ENCODE data around the gene ADM5.

The ADM5 gene

DNA sequence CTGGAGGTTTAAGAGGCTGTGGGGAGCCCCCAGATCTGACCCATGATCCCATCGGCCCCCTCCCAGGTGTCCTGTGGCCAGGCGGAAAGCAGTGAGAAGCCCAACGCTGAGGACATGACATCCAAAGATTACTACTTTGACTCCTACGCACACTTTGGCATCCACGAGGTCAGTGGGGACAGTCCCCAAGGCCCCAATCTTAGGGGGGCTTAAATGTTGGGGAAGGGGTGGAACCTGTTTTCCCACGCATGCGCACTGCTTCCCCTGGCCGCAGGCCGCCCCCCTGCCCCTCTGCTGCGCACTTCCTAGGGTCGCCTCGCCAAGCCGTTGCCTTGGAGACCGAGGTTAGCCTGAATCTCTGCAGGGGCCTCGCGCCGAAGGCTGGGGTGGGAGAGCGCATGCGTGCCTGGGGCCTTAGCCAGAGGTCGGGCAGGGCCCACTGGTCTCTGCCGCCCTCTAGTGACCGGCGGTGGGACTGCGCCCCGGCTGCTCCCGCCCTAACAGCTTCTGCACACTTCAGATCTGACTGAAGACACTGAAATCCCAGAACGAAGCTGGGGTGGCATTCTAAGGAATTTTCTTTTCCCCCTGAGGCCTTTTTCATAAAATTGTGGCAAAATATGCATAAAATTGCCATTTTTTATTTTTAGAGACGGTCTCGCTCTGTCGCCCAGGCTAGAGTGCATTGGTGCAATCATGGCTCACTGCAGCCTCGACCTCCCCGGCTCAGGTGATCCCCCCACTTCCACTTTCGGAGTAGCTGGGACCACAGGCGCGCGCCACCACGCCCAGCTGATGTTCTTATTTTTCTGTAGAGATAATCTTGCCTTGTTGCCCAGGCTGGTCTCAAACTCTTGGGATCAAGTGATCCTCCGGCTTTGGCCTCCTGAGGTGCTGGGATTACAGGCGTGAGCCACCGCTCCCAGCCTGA lies 8.7 kb upstream of the ADM5 start:
- peak; percentile 89 for DNase-seq

DNA sequence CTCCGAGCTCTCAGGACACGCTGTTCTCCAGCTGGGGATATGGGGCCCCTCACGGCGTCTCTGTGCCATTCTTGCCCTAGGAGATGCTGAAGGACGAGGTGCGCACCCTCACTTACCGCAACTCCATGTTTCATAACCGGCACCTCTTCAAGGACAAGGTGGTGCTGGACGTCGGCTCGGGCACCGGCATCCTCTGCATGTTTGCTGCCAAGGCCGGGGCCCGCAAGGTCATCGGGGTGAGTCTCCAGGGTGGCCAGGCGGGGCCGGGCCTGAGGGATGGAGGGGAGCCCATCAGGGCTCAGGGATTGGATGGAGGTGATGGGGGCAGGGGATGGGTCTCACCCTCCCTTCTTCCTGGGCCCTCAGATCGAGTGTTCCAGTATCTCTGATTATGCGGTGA lies 7.6 kb upstream of the ADM5 start:
- DNase-seq = no peak

DNA sequence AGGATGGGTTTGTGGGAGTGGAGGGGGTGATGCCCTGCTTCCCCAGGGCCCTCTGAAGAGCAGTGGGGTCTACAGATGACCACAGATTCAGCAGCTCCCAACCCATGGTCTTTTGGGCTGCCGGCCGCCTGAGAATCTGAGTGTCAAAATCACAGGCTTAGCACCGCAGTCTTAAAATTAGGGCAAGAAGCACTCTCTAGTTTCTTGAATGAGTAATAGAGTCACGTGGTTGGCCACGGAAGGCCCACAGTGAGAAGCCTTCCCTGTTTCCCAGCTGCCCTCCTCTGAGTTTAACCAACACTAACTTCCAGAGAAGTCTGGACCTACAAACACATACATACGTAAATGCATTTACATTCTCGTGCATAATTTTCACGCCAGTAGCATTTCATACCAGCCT lies 7.1 kb upstream of the ADM5 start:
- DNase-seq = no peak

DNA sequence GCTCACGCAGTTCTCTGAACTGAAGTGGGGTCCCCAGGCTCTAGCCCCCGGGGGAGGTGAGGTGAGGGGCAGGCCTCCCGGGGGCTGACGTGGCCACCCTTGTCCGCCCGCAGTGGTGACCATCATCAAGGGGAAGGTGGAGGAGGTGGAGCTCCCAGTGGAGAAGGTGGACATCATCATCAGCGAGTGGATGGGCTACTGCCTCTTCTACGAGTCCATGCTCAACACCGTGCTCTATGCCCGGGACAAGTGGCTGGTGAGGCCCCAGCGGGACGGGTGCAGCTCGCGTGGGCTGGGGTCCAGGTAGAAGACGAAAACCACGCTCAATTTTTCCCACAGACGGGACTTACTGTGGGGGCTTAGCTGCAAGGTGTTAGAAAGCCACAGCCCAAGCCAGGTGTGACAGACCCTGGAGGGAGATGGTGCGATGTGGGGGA lies 5.6 kb upstream of the ADM5 start:
- no peak for DNase-seq

DNA sequence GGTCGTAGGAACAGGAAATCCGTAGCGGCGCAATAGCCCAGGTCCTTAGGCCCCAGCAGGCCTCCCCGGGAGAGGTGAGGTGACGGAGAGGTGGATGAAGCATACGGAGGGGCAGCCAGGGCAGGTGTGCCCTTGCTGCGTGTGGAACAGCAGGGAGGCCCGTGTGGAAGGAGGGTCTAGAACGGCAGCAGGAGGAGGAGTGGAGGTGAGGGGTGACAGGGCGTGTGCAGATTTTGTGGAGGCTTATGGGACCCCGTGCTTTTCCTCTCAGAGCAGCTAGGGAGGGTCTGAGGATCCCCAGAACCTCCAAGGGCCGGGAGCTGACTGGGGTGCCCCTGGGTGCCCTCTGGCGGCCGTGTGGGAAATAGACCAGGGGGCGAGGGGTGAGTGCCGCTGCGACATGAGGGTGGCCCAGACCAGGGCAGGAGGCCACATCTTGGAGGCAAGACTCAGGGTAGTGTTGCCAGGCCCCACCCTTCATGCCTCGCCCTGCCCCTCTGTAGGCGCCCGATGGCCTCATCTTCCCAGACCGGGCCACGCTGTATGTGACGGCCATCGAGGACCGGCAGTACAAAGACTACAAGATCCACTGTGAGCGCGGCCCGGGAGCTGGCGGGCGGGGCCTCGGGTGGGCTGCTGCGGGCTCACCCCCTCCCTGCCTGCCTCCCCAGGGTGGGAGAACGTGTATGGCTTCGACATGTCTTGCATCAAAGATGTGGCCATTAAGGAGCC lies 5.0 kb upstream of the ADM5 start:
- no peak for DNase-seq

DNA sequence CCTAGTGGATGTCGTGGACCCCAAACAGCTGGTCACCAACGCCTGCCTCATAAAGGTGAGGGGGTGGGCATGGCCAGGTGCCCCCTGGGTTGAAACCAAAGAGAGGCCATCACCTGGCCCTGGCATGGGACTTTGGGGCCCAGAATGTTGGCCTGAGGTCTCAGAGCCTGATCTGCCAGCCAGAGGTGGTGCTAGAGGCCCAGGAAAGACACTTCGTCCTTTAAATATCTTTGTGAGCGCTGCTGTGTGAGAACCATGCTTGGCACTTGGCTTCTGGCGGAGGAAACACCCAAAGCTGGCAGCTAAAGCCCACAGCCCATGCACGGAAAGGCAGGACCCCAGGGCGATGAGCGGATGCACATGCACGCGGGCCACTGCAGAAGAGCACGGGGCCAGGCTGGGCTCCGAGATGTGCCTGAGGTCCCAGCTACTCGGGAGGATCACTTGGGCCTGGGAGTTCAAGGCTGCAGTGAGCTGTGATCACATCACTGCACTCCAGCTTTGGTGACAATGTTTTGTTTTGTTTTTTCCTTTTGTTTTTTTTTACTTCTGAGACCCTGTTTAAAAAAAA lies 4.3 kb upstream of the ADM5 start:
- no peak for DNase-seq

DNA sequence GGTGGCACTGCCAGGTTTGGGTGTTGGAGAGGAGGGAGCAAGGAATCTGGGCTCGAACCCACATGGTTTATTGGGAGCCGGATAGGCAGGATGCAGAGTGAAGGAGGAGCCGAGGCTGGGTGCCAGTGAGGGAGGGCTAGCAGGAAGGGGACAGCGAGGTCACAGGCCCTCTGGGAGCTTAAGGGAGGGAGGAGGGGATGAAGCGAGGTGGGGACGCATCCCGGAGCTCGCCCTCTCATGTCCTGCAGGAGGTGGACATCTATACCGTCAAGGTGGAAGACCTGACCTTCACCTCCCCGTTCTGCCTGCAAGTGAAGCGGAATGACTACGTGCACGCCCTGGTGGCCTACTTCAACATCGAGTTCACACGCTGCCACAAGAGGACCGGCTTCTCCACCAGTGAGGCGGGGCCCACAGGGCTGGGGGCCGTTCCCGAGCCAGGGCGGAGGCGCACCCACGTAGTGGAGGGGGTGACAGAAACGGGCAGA lies 3.5 kb upstream of the ADM5 start:
- DNase-seq = no peak

DNA sequence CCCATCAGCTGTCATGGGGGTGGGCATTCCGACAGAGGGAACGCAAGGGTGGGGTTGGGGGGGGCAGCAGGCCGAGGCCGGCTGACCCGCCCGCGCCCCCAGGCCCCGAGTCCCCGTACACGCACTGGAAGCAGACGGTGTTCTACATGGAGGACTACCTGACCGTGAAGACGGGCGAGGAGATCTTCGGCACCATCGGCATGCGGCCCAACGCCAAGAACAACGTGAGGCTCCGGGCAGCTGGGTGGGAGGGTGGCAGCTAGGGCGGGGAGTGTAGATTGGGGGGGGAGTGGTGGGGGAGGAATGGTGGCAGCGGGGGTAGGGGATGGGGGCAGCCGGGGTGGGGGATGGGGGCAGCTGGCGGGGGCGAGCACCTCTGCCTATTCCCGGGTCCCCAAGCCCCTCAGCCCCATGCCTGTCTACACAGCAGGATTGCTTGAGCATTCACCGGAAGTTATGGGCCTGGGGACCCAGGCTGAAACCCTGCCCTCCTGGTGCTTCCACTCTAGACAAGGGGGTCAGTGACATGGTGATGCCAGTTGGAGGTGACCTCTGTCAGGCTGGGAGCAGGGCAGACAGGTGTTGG lies 2.8 kb upstream of the ADM5 start:
- DNase-seq = no peak

DNA sequence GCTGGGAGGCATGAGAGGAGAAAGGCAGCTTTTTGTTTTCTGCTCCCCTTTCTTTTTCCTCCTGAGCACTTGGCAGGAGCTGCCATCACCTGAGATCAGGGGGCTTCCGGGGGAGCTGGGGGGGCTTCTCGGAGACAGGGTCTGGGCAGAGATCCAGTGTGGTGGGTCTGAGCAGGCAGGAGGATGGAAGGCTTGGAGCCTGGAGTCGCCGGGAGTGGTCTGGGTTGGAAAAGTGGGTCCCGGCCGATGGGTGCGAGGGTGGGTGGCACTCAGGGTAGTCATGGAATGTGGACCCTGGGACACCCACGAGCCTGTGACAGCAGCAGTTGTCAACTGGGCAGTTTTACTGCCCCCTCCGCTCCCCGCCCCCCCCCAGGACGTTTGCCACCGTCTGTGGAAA lies 2.2 kb upstream of the ADM5 start:
- no peak for DNase-seq

DNA sequence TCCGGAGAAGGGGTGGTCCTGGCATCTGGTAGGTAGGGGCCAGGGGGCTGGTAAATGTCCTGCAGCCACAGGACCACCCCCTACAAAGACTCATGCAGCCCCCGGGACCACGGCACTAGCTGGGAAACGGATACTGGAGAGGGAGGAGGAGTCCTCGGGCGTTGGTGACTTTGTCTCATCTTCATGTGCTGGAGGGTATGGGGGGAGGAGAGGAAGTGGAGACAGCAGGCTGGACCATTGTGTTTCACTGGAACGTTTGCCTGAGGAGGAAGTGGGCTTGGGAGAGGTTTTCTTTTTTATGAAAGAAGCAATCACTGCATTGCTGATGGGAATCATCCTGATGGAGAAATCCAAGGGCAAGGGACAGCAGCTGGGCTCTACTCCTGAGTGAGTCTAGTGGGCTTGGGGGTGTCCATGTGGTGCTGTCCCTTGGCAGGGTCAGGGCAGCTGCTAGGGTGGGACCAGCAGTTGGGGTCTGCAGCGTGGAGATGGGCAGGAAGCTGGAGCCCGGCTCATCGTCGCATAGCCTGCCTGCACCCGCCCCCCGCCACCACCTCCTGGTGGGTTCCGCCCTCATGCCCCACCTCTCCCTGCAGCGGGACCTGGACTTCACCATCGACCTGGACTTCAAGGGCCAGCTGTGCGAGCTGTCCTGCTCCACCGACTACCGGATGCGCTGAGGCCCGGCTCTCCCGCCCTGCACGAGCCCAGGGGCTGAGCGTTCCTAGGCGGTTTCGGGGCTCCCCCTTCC lies 1.7 kb upstream of the ADM5 start:
- no peak for DNase-seq

DNA sequence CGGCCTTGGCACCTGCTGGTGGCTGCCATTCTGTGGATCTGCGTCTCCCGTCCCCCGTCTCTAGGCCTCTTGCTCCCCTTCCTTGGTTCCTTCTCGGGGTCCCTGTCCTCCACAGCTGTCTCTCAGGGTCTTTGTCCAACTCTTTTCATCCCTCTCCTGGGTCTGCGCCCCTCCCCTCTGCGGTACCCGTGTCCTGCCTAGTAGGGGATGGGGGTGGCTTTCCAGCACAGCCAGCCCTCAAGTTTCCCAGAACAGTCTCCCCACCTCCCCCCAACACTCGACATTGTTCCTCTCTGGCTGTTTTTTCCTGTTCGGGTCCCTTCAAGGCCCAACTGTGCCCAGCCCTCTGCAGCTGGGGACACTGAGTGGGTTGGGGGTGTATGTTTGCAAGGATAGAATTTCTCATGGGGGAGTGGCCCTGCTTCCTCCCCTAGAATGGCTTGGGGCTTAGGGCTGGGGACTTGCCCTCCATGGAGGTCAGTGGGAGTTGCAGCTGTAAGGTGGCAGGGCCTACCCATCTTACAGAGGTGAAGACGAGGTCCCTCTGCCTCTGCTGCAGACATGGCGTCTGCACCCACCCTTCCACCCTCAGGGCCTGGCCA lies 762 bp upstream of the ADM5 start:
- no peak for DNase-seq

DNA sequence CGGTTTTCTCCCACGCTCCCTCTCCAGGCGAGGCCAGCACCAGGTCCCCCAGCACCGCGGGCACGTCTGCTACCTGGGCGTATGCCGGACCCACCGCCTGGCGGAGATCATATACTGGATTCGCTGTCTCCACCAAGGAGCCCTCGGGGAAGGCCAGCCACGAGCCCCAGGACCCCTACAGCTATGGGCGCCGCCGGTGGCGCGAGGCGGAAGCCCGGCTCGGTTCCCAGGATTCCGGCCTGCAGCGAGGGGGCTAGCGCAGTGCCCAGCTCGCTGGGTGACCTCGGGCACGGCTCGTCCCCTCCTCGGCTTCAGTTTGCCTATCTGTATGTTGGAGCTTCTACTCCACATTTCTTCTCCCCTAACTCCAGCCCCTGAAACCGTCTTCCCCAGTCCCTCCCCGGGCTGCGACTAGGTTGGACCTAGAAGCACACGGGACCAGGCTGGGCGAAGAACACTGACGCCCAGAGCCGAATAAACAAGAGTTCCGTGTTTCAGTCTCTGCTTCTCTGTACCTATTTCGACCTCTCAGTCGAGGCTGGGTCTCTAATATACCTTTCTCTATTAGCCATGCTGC lies 773 bp downstream of the ADM5 start:
- no peak for DNase-seq

DNA sequence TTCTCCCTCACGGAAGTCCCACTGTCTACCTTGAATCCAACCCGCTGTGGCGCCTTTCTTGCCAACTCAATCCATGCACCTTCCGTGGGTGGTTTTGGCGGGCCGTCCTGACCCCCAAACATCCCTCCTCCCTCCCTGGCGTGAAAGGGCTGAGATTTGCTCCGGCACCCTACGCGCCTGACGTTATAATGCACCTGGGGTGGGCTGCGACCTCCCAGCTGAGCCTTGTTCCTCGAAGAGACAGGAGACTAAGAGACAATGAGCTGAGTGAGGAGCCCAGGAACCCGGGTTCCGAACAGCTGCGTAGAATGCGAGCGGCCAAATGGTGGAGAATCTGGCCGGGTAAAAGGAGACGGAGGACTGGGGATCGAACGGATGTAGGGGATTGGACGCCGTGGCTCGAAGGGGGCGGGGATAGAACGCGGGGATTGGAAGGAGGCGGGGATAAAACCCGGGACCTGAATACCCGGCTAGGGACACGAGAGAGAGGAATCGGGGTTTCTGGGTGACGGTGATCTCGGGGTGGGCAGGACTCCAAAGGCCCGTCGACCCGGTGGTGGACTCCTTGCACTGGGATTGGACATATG lies 1.4 kb downstream of the ADM5 start, which contains the start of gene CPT1C:
CPT1C (plus strand) TSS at position 461 of the 587 bp plus-strand sequence. CDS start 1,137 bp downstream, outside the sequence.
- DNase-seq = peak; percentile 49

DNA sequence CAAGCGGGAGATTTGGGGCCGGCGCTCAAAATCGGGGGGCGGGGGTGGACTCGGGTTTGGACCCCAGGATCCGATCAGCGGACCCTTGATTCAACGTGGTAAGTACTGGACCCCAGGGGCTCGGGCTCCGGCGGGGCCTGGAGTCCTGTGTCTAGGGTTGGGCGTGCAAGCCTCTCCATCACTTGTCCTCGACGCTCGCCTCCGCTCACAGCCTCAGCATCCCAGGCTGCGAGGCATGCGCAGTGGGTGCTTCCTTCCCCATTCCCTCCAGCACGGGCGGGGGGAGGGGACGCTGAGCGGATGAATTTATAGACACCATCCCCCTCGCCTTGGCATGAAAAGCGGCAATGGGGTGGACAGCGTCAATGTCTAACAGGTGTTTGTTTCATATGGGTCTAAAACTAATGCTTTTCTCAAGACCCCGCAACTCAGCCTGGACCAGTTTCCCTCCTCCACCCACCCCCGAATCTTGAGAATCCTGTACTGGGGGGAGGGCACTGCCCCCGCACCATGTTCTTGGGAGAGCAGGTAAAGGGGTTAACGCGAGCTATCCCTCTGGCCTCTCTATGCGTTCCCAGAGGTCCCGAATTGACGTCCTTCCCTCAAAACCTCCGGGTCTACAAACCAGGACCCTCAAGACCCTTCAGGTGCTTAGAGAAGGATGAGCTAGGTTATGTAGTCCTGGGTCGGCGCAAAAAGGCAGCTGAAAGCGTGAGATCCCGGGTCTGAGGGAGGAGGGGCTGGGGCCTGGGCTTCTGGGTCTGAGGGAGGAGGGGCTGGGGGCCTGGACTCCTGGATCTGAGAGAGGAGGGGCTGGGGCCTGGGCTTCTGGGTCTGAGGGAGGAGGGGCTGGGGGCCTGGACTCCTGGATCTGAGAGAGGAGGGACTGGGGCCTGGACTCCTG lies 2.1 kb downstream of the ADM5 start:
- peak; percentile 16 for DNase-seq

DNA sequence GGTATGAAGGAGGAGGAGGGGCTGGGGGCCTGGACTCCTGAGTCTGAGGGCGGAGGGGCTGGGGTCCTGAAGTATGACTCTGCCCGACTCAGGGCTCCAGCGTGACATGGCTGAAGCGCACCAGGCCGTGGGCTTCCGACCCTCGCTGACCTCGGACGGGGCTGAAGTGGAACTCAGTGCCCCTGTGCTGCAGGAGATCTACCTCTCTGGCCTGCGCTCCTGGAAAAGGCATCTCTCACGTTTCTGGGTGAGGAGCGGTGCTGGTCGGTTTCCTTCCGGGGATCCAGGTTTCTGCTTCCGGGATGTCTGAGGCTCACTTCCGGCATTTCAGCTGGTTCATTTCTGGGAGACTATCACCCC lies 2.7 kb downstream of the ADM5 start:
- DNase-seq = no peak

DNA sequence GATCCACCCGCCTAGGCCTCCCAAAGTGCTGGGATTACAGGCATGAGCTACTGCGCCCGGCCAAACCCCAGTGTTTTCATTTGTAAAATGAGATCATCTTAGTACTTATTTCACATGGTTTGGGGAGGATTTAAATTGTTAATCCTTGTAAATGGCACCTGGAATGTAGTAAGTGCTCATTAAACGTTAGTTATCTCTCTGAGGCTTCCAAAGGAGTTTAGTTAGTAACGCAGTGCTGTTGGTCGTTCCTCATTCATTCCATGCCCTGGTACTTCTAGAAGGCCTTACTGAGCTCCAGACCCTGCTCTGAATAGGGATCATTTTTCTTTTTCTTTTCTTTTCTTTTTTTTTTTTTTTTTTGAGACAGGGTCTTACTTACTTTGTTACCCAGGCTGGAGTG lies 6.7 kb downstream of the ADM5 start:
- DNase-seq = no peak

DNA sequence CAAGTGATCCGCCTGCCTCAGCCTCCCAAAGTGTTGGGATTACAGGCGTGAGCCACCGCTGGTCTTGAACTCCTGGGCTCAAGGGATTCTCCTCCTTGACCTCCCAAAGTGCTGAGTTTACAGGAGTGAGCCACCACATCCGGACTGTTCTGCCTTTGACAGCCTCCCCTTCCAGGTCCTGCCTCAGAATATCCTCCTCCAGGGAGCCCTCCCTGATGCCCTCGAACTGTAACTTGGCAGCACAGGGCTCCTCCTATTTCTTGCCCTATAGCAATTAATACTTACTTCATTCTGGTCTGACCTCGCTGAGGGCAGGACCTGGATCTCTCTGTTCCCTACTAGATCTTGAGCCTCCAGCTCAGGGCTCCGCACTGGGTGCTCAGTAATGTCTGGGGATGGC lies 7.5 kb downstream of the ADM5 start:
- no peak for DNase-seq

DNA sequence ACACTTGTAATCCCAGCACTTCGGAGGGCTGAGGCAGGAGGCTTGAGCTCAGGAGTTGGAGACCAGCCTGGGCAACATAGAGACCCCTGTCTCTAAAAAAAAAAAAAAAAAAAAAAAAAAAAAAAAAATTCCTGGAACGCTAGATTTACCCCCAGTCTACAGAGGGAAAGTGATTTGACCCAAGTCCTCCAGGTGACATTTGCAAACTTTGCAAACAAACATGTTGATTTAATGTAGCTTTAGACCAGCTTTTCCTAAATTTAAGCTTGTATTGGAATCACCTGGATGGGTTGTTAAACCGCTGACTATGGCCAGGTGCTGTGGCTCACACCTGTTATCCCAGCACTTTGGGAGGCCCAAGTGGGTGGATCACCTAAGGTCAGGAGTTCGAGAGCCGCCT lies 10.0 kb downstream of the ADM5 start:
- DNase-seq = no peak

DNA sequence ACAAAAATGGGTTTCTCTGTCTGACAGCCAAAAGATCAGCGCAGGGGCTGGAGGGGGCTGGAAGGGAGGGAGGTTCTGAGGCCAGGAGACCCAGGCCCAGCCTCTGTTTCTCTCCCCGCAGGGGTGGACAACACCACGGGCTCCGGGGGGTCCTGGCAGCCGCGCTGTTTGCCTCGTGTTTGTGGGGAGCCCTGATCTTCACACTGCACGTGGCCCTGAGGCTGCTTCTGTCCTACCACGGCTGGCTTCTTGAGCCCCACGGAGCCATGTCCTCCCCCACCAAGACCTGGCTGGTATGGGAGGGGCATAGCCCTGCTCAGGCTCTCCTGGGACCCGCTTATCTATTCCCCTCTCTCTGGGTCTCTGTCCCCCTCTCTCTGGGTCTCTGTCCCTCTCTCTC lies 11.2 kb downstream of the ADM5 start:
- DNase-seq = no peak

DNA sequence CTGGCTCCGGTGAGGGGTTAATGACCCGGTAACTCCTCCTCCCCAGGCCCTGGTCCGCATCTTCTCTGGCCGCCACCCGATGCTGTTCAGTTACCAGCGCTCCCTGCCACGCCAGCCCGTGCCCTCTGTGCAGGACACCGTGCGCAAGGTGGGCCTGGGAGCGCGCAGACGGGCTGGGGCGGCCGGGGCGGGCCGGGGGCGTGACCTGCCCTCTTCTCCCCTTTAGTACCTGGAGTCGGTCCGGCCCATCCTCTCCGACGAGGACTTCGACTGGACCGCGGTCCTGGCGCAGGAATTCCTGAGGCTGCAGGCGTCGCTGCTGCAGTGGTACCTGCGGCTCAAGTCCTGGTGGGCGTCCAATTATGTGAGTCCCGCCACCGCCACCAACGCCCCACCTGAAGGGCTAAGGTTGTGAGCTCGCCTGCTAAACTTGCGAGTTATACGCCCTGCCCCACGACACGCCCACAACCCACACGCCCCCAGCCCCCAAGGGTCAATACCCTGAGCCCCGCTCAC lies 11.9 kb downstream of the ADM5 start:
- no peak for DNase-seq
